ENCODE results near the gene INAFM1. TPM values are rescaled to one million over a fixed set of nuclear protein-coding genes. Genes with fewer than 3 reads are reported as not detected.

INAFM1 gene
- total RNA-seq, 1 donor from 2014 or later: 11.2 TPM

GRCh38 chr19:47323872-47324271 lies 49.2 kb downstream of the INAFM1 start:
- intact Hi-C loops (cut with DNase I): no loop called here
- ATAC-seq: peak; percentile 58
- no peak for DNase-seq (ENCODE audit: missing footprints)

DNA sequence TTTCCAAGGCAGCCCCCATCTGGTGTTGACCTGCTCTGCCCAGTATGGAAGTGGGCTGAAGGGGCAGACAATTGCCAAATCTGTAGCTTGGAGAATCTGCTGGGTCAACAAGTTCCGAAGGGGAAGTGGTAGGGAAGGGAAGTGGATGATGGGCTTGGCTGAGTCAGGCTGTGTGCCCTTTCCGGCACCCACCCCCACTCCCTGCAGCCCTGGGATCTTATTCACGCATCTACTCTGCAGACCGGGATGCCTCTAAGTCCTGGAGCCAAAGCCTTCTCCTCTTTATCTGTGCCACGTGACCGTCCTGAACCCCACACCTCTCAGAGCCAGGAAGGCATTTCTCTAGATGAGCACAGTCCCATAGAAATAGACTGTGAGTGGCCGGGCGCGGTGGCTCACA lies 49.8 kb downstream of the INAFM1 start:
- intact Hi-C loops (cut with DNase I): no loop called here
- DNase-seq (ENCODE audit: missing footprints) (peak; percentile 79), ATAC-seq (peak; percentile 89)

Small RNAs within 50 kb of the gene (microRNA-seq; reads per million reads assigned to microRNA genes)
- gene MIR3190: not detected
- gene MIR3191: not detected

Other genes starting within 250 kb of the INAFM1 start
- 27.7 TPM for gene TMEM160, start 226.3 kb upstream of the INAFM1 start, total RNA-seq
- gene ZC3H4, start 161.1 kb upstream of the INAFM1 start, total RNA-seq: 20.5 TPM
- gene SAE1, start 144.1 kb upstream of the INAFM1 start, total RNA-seq: 45.1 TPM
- 5.0 TPM for gene BBC3, start 43.7 kb upstream of the INAFM1 start, total RNA-seq
- 21.2 TPM for gene CCDC9, start 18.4 kb upstream of the INAFM1 start, total RNA-seq
- gene C5AR1, start 35.0 kb downstream of the INAFM1 start, total RNA-seq: 5.0 TPM
- 0.95 TPM for gene C5AR2, start 57.3 kb downstream of the INAFM1 start, total RNA-seq
- 8.0 TPM for gene DHX34, start 74.4 kb downstream of the INAFM1 start, total RNA-seq
- gene MEIS3, start 144.6 kb downstream of the INAFM1 start, total RNA-seq: 3.8 TPM
- gene SLC8A2, start 197.0 kb downstream of the INAFM1 start, total RNA-seq: 0.46 TPM
- 9.1 TPM for gene KPTN, start 209.3 kb downstream of the INAFM1 start, total RNA-seq
- gene NAPA, start 240.2 kb downstream of the INAFM1 start, total RNA-seq: 119 TPM